Measurements from ENCODE around the gene KRTAP10-3.

KRTAP10-3 gene

DNA sequence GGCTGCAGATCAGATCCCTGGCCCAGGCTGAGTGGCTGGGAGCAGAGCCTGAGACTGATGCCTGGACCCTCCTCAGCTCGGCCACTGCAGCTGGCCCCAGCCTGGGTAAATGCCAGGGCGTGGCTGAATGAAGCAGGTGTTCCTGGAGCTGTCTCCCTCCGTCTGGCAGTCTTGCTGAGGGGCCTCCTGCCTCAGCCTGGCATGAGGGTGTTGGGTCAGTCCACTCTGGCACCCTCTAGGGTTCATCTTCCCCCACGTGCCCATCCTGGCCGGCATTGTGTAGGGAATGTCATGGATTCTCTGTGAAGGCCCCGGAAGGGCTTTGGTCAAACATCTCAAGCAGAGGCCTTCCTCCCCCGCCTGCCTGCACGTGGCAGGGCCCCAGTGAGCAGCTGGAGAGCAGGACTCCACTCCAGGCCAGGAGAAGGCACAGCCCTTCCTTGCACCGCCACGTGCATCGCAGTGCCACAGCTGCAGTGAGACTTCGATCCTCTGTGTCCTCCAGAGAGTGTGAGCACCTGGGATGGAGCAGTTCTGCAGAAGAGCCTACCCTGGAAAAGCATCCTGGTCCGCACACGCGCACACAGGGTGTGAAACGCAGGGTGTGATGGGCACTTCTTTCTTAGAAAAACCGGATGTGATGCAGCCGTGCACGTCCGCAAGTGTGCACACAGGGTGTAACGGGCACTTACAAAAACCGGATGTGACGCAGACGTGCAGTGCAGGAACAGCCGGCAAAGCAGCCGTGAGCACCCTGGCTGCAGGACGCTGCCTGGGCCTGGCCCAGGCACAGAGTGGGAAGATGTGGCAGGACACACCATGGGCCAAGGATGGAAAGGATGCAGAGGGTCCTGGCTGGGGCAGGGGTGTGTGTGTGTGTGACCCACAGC, 10.3 kb upstream of the KRTAP10-3 start:
- TF ChIP-seq GATA2 (IDR thresholded peaks at IDR 0.05; ENCODE audit: low read depth, low read length) (no peak), GATA3 (IDR thresholded peaks at IDR 0.05; ENCODE audit: low read depth, low read length) (no peak)

DNA sequence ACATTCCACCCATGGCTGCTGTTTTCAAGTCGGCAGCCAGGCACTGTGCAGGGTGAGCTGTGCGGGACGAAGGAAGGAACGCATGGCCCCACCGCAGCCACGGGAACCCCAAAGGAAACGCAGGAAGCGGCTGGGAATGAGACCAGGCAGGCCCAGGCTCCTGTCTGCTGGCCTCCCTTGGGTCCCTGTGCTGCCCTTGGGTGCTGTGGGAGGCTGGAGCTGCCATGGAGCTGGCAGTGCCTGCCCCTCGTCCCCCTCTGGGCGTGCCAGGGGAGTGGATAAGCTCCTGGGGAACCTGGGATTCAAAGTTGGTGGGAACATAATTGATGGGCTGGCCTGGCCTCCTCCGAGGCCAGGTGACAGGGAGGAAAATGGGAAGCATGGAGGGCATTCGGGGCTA, 9.7 kb upstream of the KRTAP10-3 start:
- no peak for TF ChIP-seq GATA2 (IDR thresholded peaks at IDR 0.05; ENCODE audit: low read depth, low read length)
- no peak for TF ChIP-seq GATA3 (IDR thresholded peaks at IDR 0.05; ENCODE audit: low read depth, low read length)

DNA sequence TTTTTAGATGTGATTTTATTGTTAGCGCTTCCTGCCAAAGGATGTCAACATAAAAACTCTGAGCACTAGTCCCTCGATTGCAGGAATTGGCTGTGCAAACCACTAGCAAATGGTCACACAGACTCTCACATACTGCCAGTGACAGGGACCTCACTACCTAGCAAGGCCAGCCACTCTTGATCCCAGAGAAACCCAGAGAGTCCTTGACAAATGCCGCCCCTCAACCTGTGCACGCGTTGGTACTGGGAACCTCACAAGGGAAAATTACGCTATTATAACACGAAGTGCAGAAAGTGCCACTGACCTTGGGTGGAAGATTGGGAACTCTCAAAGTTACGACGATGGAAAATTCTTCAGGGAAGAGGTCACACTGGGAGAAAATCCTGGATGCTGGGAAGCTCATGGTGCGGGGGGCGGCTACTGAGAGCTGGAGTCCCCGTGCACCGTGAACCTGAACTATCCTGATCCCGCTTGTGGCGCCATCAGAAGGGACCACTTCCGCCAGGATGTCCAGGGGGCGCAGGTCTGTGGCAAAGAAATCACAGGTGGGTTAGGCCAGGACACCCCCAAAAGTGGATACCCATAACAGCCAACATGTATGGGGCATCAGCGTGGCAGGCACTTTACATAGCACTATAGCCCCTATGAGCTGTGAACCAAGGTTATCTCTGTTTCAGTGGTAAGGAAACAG, 9.0 kb upstream of the KRTAP10-3 start:
- TF ChIP-seq GATA3 (IDR thresholded peaks at IDR 0.05; ENCODE audit: low read depth, low read length) (no peak), GATA2 (IDR thresholded peaks at IDR 0.05; ENCODE audit: low read depth, low read length) (no peak)

DNA sequence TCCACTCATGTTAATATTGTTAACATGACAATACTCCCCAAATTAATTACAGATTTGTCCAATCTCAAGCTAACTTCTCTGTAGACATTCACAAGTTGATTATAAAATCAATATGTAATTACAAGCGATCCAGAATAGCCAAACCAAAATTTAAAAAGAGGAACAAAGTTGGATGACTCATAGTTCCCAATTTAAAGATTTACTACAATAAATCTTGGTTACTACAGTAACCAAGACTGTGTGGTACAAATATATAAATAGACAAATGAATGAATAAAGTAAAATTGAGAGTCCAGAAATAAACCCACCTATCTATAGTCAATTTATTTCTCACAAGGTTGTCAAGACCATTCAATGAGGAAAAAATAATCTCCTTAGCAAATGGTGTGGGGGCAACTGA, 7.8 kb upstream of the KRTAP10-3 start:
- no peak for TF ChIP-seq GATA2 (IDR thresholded peaks at IDR 0.05; ENCODE audit: low read depth, low read length)
- TF ChIP-seq GATA3 (IDR thresholded peaks at IDR 0.05; ENCODE audit: low read depth, low read length), result no peak

DNA sequence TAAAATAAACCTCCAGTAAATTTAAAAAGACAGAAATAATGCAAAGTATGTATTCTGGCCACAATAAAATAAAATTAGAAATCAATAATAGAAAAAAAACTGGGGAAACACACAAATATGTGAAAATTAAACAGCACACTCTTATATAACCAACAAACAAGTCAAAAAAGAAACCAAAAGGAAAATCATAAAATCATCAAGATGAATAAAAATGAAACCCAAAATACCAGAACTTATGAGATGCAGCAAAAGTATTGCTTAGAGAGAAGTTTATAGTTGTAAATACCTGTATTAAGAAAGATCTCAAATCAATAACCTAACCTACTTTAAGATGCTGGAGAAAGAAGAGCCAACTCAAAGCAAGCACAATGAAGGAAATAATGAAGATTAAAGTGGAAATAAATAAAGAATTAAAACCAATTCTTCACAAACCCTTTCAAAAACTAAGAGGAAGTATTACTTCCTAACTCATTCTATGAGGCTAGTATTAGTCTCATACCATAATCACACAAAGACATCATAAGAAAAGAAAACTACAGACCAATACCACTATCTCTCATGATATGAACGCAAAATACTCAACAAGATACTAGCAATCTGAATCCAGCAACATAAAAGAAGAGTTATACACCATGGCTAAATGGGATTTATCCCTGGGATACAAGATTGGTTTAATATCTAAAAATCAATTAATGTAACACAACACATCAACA, 6.4 kb upstream of the KRTAP10-3 start:
- TF ChIP-seq GATA3 (IDR thresholded peaks at IDR 0.05; ENCODE audit: low read depth, low read length) (no peak), GATA2 (IDR thresholded peaks at IDR 0.05; ENCODE audit: low read depth, low read length) (no peak)

DNA sequence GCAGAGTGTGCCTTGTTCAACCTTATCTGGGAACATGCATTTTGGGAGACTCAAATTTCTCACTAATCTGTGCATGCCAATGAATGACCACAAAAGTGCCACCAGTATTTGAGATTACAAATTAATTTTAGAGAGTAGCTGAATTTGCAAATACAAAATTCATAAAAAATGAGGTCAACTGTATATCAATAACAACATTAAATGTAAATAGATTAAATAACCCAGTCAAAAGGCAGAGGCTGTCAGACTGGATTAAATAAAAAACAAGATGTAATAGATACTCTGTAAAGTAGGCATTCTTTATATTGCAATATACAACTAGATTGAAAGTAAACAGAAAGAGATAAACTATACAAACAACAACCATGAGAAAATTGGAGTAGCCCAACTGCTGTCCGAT, 5.5 kb upstream of the KRTAP10-3 start:
- no peak for TF ChIP-seq GATA3 (IDR thresholded peaks at IDR 0.05; ENCODE audit: low read depth, low read length)

DNA sequence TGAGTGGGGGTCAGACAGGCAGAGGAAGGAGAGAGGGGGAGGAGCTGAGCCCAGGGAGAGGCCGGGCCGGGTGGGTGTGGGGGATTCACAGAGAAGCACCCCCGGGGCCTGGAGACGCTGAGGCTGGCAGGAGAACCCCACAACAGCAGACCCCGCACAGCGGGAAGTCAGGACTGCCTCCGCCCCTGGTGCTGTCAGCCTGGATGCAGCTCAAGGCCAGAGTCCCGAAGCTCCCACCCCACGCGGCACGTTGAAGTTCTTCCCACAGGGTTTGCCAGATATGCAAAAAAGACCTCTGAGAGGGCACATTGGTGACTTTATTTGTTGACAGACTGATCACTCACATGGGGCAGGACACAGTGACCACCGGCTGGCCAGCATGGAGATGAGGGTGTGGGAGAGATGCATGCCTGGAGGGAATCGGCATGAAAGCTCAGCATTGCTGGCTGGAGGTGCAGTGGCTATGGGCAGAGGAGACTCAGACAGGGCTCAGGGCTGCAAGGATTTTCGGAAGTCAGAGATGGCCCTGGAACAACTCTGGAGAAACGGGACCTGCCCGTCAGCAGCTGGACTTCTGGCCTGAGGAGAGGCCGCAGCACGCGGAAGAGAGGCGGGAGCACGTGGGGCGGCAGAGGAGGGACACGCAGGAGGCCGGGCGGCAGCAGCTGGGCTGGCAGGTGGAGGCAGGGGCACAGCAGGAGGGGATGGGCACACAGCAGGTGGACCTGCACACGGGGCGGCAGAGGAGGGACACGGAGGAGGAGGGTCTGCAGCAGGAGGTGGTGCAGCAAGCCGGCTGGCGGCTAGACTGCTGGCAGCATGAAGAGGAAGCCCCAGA, 885 bp downstream of the KRTAP10-3 start:
- TF ChIP-seq GATA2 (IDR thresholded peaks at IDR 0.05; ENCODE audit: low read depth, low read length), result no peak
- no peak for TF ChIP-seq GATA3 (IDR thresholded peaks at IDR 0.05; ENCODE audit: low read depth, low read length)

DNA sequence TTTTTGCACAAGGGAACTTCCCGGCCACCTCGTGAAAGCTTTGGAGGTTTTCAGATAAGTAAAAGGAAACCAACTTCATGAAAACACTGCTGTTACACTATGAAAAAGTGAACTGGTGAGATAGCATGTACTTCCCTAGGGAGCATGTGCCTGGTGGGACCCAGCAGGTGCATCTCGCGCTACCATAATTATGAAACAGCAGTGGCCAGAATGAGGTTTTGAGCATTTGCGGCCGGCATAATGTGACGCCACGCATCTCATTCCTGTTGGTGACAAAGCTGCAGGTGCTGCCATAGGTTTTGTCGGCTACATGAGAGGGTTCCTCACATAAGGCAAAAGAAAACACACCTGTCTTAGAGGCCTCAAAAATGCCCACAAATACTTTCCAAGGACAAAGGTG, 1.7 kb downstream of the KRTAP10-3 start:
- TF ChIP-seq GATA3 (IDR thresholded peaks at IDR 0.05; ENCODE audit: low read depth, low read length), result no peak
- no peak for TF ChIP-seq GATA2 (IDR thresholded peaks at IDR 0.05; ENCODE audit: low read depth, low read length)

DNA sequence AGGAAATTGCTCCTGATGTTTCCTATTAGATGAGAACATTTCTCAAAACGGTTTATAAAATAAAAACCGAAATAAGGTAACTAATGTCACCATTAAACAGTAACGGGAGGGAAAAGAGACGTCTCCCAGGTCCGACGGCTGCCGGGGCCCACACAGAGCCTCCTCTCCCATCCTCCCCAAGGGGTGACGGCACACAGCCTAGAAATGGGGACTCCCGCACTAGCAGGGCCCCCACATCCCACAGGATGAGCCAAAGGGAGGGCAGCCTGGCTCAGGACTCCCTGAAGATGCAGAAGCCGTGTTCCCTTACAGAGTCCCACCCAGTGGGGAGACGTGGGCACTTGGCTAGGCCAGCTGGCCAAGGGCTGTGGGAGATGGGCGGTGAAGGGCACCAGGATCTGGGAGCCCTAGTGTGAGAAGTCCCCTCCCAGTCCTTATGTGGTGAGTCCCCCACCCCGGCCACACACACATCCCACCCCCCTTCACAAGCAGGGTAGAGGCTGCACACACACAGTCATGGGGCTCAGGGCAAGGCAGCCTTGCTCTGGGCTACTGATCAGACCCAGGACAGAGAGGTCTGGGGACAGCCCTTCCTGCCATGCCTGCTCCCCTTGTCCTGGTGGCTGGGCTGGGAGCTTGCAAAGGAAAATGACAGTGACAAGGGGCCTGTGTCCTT, 3.3 kb downstream of the KRTAP10-3 start:
- no peak for TF ChIP-seq GATA3 (IDR thresholded peaks at IDR 0.05; ENCODE audit: low read depth, low read length)

DNA sequence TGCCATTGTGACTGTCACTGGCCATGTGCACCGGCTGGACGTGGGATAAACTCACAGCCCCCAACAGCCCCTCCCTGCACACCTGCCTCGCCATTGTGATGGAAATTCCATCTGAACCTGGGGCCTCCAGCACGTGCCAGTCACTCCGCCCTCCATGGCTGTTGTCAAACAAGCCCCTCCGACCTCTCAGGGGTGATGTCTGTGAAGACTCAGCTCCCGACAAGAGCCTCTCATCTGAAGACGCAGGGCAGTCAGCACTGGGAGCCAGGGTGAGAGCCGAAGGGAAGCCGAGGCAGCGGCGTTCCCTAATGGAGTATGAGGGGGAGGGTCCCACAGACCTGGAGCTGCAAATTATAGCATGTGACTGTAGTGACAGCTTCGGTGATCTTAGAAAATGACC, 5.9 kb downstream of the KRTAP10-3 start:
- TF ChIP-seq GATA3 (IDR thresholded peaks at IDR 0.05; ENCODE audit: low read depth, low read length) (no peak), GATA2 (IDR thresholded peaks at IDR 0.05; ENCODE audit: low read depth, low read length) (no peak)

DNA sequence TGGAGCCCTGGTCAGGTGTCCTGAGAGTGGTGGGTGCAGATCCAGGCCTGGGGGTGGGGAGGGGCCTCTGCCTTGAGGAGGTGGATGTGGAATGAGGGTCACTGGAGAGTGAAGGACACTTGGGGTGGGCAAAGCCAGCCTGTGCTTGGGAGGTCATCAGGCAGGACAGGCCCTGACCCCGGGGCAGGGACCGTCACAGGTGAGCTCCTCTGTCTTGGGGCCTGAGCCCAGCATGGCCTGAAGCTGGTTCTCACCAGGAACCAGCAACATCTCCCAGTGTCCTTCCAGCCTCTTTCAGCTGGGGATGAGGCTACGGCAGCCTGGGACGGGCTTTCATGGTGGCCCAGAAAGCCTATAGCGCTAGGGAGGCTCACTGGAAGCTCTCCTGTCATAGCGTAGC, 6.5 kb downstream of the KRTAP10-3 start:
- TF ChIP-seq GATA3 (IDR thresholded peaks at IDR 0.05; ENCODE audit: low read depth, low read length) (no peak), GATA2 (IDR thresholded peaks at IDR 0.05; ENCODE audit: low read depth, low read length) (no peak)

DNA sequence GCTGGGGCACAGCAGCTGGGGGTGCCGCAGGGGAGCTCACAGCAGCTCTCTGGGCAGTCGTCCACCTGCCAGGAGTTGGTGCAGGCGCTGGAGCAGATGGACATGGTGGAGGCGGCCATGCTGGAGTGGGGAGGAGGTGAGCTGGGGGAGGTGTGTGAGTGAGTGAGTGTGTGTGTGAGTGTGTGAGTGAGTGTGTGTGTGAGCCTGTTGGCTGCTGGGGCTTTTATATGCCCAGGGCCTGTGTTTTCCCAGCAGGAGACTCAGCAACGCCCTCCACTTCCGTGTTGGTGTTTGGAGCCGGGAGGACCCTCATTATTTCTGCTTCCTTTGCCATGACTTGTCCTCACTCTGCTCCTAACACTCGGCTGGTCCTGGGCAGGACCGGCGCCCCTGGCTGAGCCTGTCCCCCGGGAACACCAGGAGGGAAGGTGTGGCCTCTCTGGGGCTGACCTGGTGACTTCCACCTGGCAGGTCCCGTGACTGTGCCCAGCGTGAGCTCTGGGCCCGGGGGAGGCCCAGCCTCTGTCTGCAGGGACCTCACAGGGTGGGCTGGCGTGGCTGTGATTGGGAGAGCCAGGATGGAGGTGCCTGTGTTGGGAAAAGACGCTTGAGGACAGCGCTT, 7.1 kb downstream of the KRTAP10-3 start, which contains the start of gene KRTAP10-2:
Gene KRTAP10-2, minus strand, starts transcription at position 166 of the 622 bp plus-strand sequence. Its CDS starts 47 bp downstream, at position 119.
- no peak for TF ChIP-seq GATA2 (IDR thresholded peaks at IDR 0.05; ENCODE audit: low read depth, low read length)
- no peak for TF ChIP-seq GATA3 (IDR thresholded peaks at IDR 0.05; ENCODE audit: low read depth, low read length)

DNA sequence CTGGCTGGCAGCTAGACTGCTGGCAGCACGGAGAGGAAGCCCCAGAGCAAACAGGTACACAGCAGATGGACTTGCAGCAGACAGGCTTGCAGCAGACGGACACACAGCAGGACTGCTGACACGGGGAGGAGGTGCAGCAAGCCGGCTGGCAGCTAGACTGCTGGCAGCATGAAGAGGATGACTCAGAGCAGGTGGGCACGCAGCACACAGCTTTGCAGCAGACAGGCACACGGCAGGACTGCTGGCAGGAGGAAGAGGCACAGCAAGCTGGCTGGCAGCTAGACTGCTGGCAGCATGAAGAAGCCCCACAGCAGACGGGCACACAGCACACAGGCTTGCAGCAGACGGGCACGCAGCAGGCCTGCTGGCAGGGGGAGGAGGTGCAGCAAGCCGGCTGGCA, 7.8 kb downstream of the KRTAP10-3 start:
- TF ChIP-seq GATA3 (IDR thresholded peaks at IDR 0.05; ENCODE audit: low read depth, low read length) (no peak), GATA2 (IDR thresholded peaks at IDR 0.05; ENCODE audit: low read depth, low read length) (no peak)
